Activated T-cell treated with anti-CD3 and anti-CD28 coated beads, Interleukin-2, amount 50 U/mL, for 24 hours (primary cell): ENCODE measurements around the gene CNP.
"Not testable (repeated sequence)": the region's sequence is repeated elsewhere in the genome, so short reads cannot be mapped to it uniquely, and the experiment has no call there.

Experiments used
- DNase-seq: peaks from one replicate; pipeline ENCODE4 v3.0.0-alpha.2; 2020
- H3K27ac Mint-ChIP-seq: 2 replicates; pipeline ENCODE4 v1.8.0; 2020; ENCODE audit warnings: mild to moderate bottlenecking, mixed read lengths
- H3K27me3 Mint-ChIP-seq: 2 replicates; pipeline ENCODE4 v1.8.0; 2020; ENCODE audit warnings: mixed read lengths
- H3K36me3 Mint-ChIP-seq: 2 replicates; pipeline ENCODE4 v1.8.0; 2020; ENCODE audit warnings: low read depth, mixed read lengths
- H3K4me1 Mint-ChIP-seq: 2 replicates; pipeline ENCODE4 v1.8.0; 2020; ENCODE audit warnings: low read depth, mixed read lengths
- H3K4me3 Mint-ChIP-seq: 2 replicates; pipeline ENCODE4 v1.8.0; 2020; ENCODE audit warnings: mild to moderate bottlenecking, moderate library complexity, mixed read lengths
- H3K9me3 Mint-ChIP-seq: 2 replicates; pipeline ENCODE4 v1.8.0; 2020; ENCODE audit warnings: mixed read lengths

CNP gene

DNA sequence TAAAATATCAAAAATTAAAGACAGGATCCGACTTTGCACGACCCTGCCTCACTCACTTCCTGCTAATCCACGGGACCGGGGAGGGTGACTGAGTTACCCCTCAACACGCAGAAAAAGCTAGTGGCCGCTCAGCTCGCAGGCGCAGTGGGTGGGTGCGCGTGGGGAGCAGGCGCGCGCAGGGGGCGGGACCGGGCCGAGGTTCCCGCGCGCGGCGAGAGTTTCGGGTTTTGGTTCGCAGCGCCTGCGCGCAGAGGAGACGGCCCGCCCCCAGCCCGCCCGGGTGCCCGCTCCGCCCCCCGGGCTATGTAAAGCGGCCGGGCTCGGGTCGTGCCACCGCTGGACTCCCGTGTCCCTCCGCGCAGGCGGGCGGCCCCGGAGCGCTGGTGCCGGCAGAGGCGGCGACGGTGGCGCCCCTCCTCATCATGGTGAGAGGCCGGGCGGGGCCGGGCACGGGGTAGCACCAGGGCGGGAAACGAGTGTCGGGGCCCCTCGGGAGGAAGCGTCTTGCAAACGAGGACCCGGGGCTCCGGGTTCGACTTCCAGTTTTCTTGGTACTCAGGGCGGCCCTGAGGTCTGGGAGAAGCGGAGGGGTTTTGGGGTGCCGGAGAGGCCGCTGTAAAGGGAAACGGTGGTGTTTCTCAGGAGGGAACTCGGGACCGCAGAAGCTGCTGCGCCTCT lies at the start of gene CNP:
TSS of gene CNP (plus strand) at position 333 of the 678 bp plus-strand sequence. CDS start at position 423, 90 bp downstream.
- peaks cover 49% of the 10 kb centered on the region for H3K4me1 Mint-ChIP-seq
- H3K27ac Mint-ChIP-seq, result peak within 1 kb of the TSS; percentile 90
- peak within 1 kb of the TSS; percentile 84 for H3K4me3 Mint-ChIP-seq
- H3K36me3 Mint-ChIP-seq, result peaks cover 44% of the 10 kb centered on the region
- H3K9me3 Mint-ChIP-seq, result no peaks in the 10 kb centered on the region
- peak; percentile 94 for DNase-seq
- no peaks in the 10 kb centered on the region for H3K27me3 Mint-ChIP-seq

DNA sequence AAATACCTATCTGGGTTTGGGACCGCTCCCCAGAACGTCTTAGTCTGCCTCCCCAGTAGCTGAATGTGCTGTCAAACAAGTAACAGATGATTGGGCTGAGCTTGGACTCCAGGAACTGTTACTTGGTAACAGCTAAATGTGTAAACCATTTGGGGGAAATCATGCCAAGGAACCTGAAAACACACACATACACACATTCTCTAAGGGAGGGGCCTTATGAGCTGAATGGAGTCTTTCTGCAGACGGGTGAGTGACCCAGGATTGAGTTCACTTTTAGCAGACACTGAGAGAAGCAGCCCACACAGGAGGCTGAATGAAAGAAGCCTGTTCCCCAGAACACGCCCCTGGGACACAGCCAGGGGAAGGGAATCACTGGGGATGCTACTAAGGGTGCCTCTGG lies 49.4 kb upstream of the CNP start:
- peaks cover 57% of the 10 kb centered on the region for H3K36me3 Mint-ChIP-seq
- H3K27me3 Mint-ChIP-seq, result no peaks in the 10 kb centered on the region
- H3K9me3 Mint-ChIP-seq, result no peaks in the 10 kb centered on the region
- H3K27ac Mint-ChIP-seq, result peak overlapping the region; percentile 95
- no peak for DNase-seq
- H3K4me3 Mint-ChIP-seq, result peak overlapping the region; percentile 93
- peaks cover 45% of the 10 kb centered on the region for H3K4me1 Mint-ChIP-seq

- peak overlapping the region; percentile 93 for H3K4me3 Mint-ChIP-seq
- peaks cover 45% of the 10 kb centered on the region for H3K4me1 Mint-ChIP-seq
- peaks cover 51% of the 10 kb centered on the region for H3K36me3 Mint-ChIP-seq
- no peaks in the 10 kb centered on the region for H3K27me3 Mint-ChIP-seq
- H3K27ac Mint-ChIP-seq, result peak overlapping the region; percentile 95
- H3K9me3 Mint-ChIP-seq, result no peaks in the 10 kb centered on the region
- DNase-seq, result peak; percentile 65
Observed at GRCh38 chr17:41917679-41918313, 48.8 kb upstream of the CNP start.

DNA sequence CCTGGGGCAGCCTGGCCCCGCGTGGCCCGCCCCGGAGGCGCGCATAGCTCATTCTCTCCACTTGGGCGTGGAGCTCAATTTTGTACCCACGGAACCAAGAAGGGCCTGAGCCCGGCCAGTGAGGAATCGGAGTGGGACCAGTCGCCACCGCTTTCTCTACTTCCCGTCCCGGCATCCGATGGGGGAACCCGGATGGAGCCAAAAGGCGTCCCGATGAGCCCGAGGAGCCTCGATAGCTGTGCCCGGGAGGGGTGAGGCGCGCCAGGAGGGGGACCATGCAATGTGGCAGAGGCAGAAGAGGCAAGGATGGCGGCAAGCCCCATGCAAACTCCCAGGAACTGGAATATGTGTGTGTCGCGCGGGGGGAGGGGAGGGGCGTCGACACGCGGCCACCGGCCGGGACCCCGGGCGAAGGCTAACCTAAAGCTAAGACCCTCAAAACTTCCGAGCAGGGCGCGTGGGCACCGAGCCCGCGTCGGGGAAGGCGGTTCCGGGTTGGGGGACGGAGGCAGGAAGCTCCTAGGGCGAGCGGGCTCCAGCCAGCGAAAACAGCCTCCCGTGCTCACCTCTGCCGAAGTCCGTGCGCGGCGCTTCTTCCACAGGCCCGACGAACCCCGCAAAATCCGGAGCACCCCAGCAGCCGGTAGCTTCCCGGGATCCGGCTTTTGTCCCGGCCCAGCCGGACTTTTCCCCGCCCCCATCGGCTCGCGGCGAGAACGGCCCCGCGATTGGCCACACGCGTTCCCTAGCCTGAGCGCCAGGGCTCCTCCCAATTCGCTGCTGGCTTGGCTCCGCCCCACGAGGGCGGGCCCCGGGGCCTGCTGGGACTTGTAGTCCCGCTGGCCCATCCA lies 48.1 kb upstream of the CNP start, which contains the start of gene ACLY:
TSS of gene ACLY (minus strand) at position 638 of the 851 bp plus-strand sequence. CDS start 5,078 bp downstream, outside the sequence.
- Mint-ChIP-seq H3K27ac (peak within 1 kb of the TSS; percentile 95), H3K36me3 (peaks cover 43% of the 10 kb centered on the region), H3K9me3 (no peaks in the 10 kb centered on the region), H3K27me3 (no peaks in the 10 kb centered on the region), H3K4me1 (peaks cover 45% of the 10 kb centered on the region), H3K4me3 (peak within 1 kb of the TSS; percentile 93)
- DNase-seq, result peak; percentile 97

- H3K27me3 Mint-ChIP-seq, result no peaks in the 10 kb centered on the region
- H3K4me3 Mint-ChIP-seq, result peak overlapping the region; percentile 93
- peaks cover 36% of the 10 kb centered on the region for H3K36me3 Mint-ChIP-seq
- H3K4me1 Mint-ChIP-seq, result peaks cover 39% of the 10 kb centered on the region
- no peaks in the 10 kb centered on the region for H3K9me3 Mint-ChIP-seq
- no peak for DNase-seq
- peak overlapping the region; percentile 95 for H3K27ac Mint-ChIP-seq
Observed at GRCh38 chr17:41919165-41919817, 47.3 kb upstream of the CNP start.

DNA sequence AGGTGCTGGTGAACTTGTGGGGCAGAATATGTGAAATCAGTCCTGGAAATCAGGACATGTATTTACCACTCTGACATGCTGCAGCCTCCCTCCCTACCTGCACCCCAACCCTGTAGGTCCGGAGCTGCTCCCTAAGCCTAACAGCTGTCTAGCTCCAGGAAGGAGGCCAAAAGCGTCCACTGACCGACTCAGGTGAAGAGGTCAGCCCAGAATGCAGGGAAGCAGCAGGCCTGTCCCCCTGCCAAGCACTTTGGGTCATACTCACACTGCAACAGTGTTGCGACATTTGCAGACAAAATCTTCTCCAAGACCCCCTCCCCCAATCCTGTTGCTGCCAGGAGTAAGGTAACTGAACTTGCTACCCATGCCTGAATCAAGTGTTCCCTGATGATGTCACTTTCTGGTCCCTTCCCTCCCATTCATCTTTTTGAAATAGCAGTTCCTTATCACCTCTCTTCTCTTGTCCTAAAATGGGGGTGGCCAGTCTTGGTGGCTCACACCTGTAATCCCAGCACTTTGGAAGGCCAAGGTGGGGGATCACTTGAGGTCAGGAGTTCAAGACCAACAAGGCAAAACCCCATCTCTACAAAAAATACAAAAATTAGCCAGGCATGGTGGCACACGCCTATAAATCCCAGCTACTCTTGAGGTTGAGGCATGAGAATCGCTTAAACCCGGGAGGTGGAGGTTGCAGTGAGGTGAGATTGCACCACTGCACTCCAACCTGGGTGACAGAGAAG lies 46.6 kb upstream of the CNP start:
- DNase-seq, result no peak
- H3K4me1 Mint-ChIP-seq, result peaks cover 32% of the 10 kb centered on the region
- peaks cover 28% of the 10 kb centered on the region for H3K36me3 Mint-ChIP-seq
- H3K27me3 Mint-ChIP-seq, result no peaks in the 10 kb centered on the region
- peak overlapping the region; percentile 93 for H3K4me3 Mint-ChIP-seq
- no peaks in the 10 kb centered on the region for H3K9me3 Mint-ChIP-seq
- peak overlapping the region; percentile 95 for H3K27ac Mint-ChIP-seq

DNA sequence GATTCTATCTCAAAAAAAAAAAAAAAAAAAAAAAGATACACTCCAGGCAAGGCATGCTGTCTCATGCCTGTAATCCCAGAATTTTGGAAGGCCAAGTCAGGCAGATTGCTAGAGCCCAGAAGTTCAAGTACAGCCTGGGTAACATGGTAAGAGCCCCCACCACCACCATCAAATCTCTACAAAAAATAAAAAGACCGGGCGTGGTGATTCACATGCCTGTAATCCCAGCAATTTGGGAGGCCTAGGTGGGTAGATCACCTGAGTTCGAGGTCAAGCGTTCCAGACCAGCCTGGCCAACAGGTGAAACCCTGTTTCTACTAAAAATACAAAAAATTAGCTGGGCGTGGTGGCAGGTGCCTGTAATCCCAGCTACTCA lies 46.0 kb upstream of the CNP start:
- DNase-seq, result no peak
- peaks cover 28% of the 10 kb centered on the region for H3K4me1 Mint-ChIP-seq
- peaks cover 25% of the 10 kb centered on the region for H3K36me3 Mint-ChIP-seq
- H3K27me3 Mint-ChIP-seq, result no peaks in the 10 kb centered on the region
- no peak overlapping the region for H3K27ac Mint-ChIP-seq
- H3K9me3 Mint-ChIP-seq, result no peaks in the 10 kb centered on the region
- no peak overlapping the region for H3K4me3 Mint-ChIP-seq

DNA sequence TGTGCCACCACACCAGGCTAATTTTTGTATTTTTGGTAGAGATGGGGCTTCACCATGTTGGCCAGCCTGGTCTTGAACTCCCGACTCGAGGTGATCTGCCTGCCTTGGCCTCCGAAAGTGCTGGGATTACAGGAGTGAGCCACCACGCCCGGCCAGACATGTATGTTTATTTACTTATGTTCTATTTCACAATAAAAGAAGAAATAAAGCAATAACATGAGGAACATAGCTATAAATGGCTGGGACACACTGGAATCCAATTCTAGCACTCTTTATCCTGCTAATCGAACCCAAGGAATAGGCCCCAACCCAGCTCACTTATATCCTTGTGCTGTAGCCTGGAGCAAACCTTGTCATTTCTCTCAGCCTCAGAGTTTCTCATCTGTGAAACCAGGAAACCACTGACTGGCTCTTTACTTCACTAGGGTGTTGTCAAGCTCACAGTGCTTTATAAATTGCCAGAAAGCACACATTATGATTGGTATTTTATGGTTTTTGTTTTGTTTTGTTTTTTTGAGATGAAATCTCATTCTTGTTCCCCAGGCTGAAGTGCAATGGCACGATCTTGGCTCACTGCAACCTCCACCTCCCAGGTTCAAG lies 40.5 kb upstream of the CNP start:
- Mint-ChIP-seq H3K4me3 (no peak overlapping the region), H3K27ac (peak overlapping the region; percentile 26), H3K4me1 (peaks cover 16% of the 10 kb centered on the region), H3K36me3 (peaks cover 8% of the 10 kb centered on the region), H3K9me3 (no peaks in the 10 kb centered on the region), H3K27me3 (no peaks in the 10 kb centered on the region)
- DNase-seq, result no peak

DNA sequence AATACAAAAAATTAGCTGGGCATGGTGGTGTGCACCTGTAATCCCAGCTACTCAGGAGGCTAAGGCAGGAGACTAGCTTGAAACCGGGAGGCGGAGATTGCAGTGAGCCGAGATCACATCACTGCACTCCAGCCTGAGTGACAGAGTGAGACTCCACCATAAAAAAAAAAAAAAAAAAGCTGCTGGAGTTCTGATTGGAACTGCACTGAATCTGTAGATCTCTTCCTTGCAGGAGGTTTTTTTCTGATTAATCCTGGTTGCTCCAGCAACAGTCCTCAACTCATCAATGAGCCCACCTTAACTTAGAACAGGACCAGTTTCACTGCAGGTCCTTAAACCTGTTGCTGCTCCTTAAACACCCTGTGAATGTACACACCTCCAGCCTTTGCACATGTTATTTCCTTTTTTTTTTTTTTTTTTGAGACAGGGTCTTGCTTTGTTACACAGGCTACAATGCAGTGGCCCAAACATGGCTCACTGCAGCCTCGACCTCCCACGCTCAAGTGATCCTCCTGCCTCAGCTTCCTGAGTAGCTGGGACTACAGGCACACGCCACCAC lies 37.8 kb upstream of the CNP start:
- peaks cover 23% of the 10 kb centered on the region for H3K4me1 Mint-ChIP-seq
- H3K9me3 Mint-ChIP-seq, result no peaks in the 10 kb centered on the region
- DNase-seq, result no peak
- H3K4me3 Mint-ChIP-seq, result peak overlapping the region; percentile 94
- H3K27ac Mint-ChIP-seq, result peak overlapping the region; percentile 97
- no peaks in the 10 kb centered on the region for H3K27me3 Mint-ChIP-seq
- peaks cover 8% of the 10 kb centered on the region for H3K36me3 Mint-ChIP-seq

- no peaks in the 10 kb centered on the region for H3K9me3 Mint-ChIP-seq
- no peaks in the 10 kb centered on the region for H3K27me3 Mint-ChIP-seq
- H3K4me1 Mint-ChIP-seq, result peaks cover 23% of the 10 kb centered on the region
- peak; percentile 95 for DNase-seq
- H3K27ac Mint-ChIP-seq, result peak within 1 kb of the TSS; percentile 97
- H3K4me3 Mint-ChIP-seq, result peak within 1 kb of the TSS; percentile 94
- peaks cover 8% of the 10 kb centered on the region for H3K36me3 Mint-ChIP-seq
Observed at GRCh38 chr17:41930009-41930832, 36.4 kb upstream of the CNP start, which contains the start of gene ODAD4. TSS of gene ODAD4 (plus strand) at chr17:41930617. CDS start at chr17:41930724, 107 bp downstream.

DNA sequence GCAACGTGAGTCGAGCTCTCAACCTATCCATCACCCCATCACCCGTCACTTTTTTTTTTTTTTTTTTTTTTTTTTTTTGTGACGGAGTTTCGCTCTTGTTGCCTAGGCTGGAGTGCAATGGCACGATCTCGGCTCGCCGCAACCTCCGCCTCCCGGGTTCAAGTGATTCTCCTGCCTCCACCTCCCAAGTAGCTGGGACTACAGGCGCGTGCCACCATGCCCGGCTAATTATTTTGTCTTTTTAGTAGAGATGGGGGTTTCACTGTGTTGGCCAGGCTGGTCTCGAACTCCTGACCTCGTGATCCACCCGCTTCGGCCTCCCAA lies 35.8 kb upstream of the CNP start:
- Mint-ChIP-seq H3K4me3 (peak overlapping the region; percentile 94), H3K27ac (peak overlapping the region; percentile 97), H3K4me1 (peaks cover 23% of the 10 kb centered on the region)
- H3K36me3 Mint-ChIP-seq, H3K27me3 Mint-ChIP-seq, H3K9me3 Mint-ChIP-seq, DNase-seq: not testable (repeated sequence)

- not testable (repeated sequence) for H3K4me3 Mint-ChIP-seq, H3K27ac Mint-ChIP-seq, H3K27me3 Mint-ChIP-seq, DNase-seq, H3K36me3 Mint-ChIP-seq, H3K9me3 Mint-ChIP-seq
- peaks cover 23% of the 10 kb centered on the region for H3K4me1 Mint-ChIP-seq
Observed at GRCh38 chr17:41931715-41932114, 34.9 kb upstream of the CNP start.
